Astrocyte of the spinal cord (primary cell): Measurements from ENCODE around the gene UMODL1.

Source experiments
- DNase-seq: peaks from one replicate; pipeline ENCODE4 v3.0.0; 2011; ENCODE audit warnings: low read depth, low spot score
- H3K4me3 ChIP-seq: 2 replicates; pipeline ENCODE4 v1.5.1; 2011; ENCODE audit warnings: low read depth, mild to moderate bottlenecking, low read length, moderate library complexity
- in situ Hi-C: cut with HindIII; loops from 2 replicates; pipeline ENCODE4 v1.10.0; 2017; ENCODE audit warnings: low sequenced_read_pairs
- TF ChIP-seq, protein P1 (sequence below): IDR thresholded peaks from 2 replicates; pipeline ENCODE4 v1.5.1; 2012; ENCODE audit warnings: low read depth, mild to moderate bottlenecking, low read length, inconsistent platforms

UMODL1 gene

DNA sequence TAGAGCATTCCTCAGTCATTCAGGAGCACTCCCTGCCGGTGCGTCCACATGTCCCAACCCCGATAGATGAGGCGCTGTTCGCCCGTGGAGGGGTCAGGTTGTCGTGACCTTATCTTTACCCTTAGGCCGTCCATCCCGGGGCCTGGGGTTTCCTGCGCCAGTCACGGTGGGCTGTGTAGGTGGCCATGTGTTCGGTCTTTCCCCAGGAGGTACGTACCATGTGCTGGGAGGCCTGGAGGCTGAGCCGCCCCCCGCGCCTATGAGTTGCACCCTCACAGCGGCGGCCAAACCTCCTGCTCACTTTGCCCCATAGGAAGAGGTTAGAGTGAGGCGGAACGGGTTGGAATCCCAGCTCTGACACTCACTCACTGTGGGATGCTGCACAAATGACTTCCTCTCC, 35.3 kb downstream of the UMODL1 start:
- TF ChIP-seq, protein P1, sequence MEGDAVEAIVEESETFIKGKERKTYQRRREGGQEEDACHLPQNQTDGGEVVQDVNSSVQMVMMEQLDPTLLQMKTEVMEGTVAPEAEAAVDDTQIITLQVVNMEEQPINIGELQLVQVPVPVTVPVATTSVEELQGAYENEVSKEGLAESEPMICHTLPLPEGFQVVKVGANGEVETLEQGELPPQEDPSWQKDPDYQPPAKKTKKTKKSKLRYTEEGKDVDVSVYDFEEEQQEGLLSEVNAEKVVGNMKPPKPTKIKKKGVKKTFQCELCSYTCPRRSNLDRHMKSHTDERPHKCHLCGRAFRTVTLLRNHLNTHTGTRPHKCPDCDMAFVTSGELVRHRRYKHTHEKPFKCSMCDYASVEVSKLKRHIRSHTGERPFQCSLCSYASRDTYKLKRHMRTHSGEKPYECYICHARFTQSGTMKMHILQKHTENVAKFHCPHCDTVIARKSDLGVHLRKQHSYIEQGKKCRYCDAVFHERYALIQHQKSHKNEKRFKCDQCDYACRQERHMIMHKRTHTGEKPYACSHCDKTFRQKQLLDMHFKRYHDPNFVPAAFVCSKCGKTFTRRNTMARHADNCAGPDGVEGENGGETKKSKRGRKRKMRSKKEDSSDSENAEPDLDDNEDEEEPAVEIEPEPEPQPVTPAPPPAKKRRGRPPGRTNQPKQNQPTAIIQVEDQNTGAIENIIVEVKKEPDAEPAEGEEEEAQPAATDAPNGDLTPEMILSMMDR, result no peak
- H3K4me3 ChIP-seq, result no peak overlapping the region
- in situ Hi-C loops, result no loop called here
- DNase-seq, result no peak

DNA sequence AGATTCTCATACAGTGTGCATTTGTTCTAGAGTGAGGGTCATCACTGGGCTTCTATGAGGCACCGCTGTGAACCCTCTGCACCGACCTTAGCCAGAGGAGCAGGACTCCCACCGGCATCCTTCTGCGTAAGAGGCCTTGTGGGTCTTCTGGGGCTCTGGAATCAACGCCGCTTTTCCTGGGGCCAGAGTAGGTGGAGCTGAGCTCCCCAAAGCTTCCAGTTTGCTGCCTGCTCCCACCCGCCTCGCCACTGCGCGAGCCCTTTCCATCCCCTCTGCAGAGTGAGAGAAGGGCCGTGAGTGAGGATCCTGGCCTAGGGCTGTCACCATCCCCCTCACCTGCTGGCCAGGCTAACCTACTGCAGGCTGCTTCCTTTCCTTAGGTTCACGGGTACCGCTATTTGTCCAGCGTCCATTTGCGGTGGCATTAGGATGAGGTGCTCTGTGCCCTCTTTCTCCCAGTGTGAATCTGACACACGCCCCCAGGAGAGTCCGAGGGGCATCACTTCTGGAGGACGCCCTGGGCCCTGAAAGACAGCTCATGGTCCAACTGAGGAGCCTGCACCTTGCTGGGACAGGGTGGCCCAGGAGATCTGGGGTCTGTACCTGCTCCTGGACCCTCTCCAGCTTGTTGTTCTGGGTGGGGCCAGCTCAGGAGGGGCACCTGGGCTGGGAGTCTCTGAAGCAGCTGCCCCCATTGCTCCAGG, 36.2 kb downstream of the UMODL1 start:
- DNase-seq, result no peak
- no peak overlapping the region for H3K4me3 ChIP-seq
- TF ChIP-seq, protein P1, result no peak
- in situ Hi-C loops, result no loop called here

DNA sequence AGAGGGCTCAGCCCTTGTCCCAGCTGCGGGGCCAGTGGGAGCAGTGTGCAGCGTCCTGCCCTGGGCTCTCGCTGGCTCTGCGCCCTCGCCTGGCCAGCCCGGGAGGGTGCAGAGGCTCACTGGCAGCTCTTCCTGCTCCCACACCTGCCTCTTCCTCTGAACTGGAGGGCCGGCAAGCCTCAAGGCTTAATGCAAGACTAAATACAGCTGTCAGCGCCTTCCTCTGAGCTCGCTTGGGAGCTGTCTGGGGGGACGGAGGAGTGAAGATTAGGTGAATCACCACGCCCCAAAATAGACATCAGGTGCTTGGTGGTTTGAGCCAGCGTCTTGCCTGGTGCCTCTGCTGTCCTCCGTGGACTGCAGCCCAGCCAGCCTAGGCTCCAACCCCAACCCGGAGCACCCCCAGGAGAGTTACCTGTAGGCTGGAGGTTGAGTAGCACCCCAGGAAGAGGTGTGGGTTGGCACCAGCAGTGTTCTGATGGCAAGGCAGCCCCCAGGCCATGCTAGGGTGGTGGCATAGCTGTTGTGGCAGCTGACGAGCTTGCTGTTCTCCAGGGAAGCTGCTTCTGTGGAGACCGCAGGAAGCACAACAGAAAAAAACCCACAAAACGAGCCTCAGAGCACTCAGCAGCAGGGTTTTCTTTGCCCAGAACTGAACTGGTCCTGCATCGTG, 36.9 kb downstream of the UMODL1 start:
- in situ Hi-C loops, result no loop called here
- H3K4me3 ChIP-seq, result no peak overlapping the region
- TF ChIP-seq, protein P1, result peak; percentile 93
- peak; percentile 57 for DNase-seq

DNA sequence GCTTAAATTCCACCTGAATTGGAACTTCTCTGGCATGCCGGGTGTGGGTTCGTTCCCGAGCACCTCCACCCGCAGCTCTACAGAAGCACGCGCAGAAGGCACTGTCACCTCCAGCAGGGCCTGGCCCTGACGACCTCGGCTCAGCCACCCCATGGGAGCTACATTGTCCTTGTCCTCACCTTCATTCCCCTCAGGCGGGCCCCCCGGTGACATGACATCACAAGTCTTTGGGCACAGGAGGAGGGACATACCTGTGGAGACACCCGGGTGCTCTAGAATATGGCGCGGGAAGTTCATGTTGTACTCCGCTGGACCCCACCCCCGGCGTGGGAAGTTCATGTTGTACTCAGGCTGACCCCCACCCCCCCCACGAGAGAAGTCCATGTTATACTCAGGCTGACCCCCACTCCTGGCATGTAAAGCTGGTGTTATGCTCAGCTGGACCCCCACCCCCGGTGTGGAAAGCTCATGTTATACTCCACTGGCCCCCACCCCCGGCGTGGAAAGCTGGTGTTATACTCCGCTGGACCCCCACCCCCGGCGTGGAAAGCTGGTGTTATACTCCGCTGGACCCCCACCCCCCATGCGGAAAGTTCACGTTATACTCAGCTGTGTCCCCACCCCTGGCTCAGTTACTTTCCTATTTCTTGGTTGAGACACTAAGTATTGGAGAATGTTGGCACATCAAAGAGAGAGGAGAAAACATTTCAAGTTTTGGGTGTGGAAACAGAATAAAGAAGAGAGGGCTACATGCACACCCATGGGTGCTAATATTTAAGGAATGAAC, 37.6 kb downstream of the UMODL1 start:
- DNase-seq, result no peak
- TF ChIP-seq, protein P1, result no peak
- H3K4me3 ChIP-seq, result no peak overlapping the region
- in situ Hi-C loops, result no loop called here

DNA sequence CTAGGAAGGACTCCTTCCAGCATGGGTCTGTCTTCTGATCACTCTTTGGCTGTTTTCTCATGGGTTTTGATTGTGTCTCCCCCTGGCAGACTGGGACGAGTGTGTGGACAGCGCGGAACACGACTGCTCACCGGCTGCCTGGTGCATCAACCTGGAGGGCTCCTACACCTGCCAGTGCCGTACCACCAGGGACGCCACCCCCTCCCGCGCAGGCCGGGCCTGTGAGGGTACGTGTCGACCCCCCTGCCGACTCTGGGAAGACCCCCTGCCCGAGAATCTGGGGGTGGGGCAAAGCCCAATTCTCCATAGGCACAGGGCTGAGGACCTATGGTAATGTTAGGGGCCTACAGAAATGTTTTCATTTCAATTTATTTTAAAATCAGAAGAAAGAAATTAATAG, 38.4 kb downstream of the UMODL1 start:
- H3K4me3 ChIP-seq, result no peak overlapping the region
- in situ Hi-C loops, result no loop called here
- DNase-seq, result no peak
- TF ChIP-seq, protein P1, result no peak

DNA sequence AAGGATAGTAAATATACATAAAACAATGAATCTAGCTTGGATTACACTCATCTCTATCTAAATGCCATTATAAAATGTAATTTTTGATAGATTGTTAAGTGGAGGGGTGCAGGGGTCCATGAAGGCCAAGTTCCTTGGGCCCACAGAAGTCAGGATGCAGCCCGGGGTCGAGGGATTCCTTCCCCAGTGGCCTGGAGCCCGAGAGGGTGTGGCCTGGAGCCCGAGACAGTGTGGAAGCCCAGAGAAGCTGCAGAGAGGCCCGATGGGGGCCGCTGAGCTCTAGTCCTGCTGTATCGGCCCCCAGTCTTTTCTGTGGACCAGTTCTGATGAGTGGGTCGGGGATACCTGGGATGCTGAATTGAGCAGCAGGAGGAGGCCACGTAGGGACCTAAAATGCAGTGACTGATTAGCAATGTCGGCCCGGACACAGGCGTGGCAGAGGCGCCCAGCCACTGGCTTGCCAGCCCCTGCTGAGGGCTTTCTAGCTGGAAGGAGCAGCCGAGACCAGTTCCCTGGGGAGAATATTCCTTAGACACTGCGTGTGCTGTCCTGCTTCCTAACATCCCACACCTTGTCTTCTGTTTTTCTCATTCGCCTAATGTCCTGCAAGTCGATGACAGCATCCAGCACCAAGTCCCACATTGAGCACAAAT, 38.9 kb downstream of the UMODL1 start:
- no peak overlapping the region for H3K4me3 ChIP-seq
- in situ Hi-C loops, result no loop called here
- DNase-seq, result no peak
- TF ChIP-seq, protein P1, result no peak
